IMR-90 (cell line): ENCODE measurements around the gene SYNGR1. TPM values are rescaled to one million over a fixed set of nuclear protein-coding genes. Genes with fewer than 3 reads are reported as not detected.

ENCODE experiments used
- ATAC-seq: fragments of 200-7000 bp; cut with Tn5 transposase; 2 replicates; pipeline ENCODE4 v1.9.1; 2020; ENCODE audit warnings: low read depth, mild to moderate bottlenecking, moderate library complexity
- BruUV-seq: library from RNA; stranded (reverse); fragments of 400-500 nt; replicated peaks from 2 replicates; lab custom pipeline; 2021; lab: Mats Ljungman, UMichigan
- CTCF ChIA-PET: fragments of 300-600 bp; formaldehyde crosslinking; extraction: SDS; loops from one replicate; lab custom pipeline; 2021; ENCODE audit warnings: antibody characterized with exemption; lab: Yijun Ruan, JAX
- POLR2A ChIA-PET: fragments of 300-600 bp; sonication (Branson Sonifier 250); formaldehyde crosslinking; loops from one replicate; lab custom pipeline; 2022; ENCODE audit warnings: antibody characterized with exemption; ENCODE audit not compliant: unreplicated experiment; lab: Charles Lee
- DNase-seq: peaks from one replicate; pipeline ENCODE4 v3.0.0; 2013
- H2AFZ ChIP-seq: replicated peaks from 2 replicates; pipeline ENCODE3; 2013; ENCODE audit warnings: low read length, mild to moderate bottlenecking; ENCODE audit not compliant: poor library complexity
- H2AK5ac ChIP-seq: 2 replicates; pipeline ENCODE4 v1.6.1; 2013; ENCODE audit warnings: low read depth, low read length, inconsistent platforms
- H2AK9ac ChIP-seq: replicated peaks from 2 replicates; pipeline ENCODE3; 2013; ENCODE audit warnings: mild to moderate bottlenecking, low read depth, low read length, moderate library complexity; ENCODE audit not compliant: poor library complexity
- H2BK120ac ChIP-seq: 2 replicates; pipeline ENCODE4 v1.6.1; 2013; ENCODE audit warnings: low read depth, low read length, inconsistent platforms
- H2BK15ac ChIP-seq: 3 replicates; pipeline ENCODE4 v1.6.1; 2013; ENCODE audit warnings: low read depth, low read length, inconsistent platforms
- H2BK20ac ChIP-seq: 2 replicates; pipeline ENCODE4 v1.6.1; 2013; ENCODE audit warnings: low read depth, mild to moderate bottlenecking, inconsistent platforms, low read length, moderate library complexity
- H2BK5ac ChIP-seq: 2 replicates; pipeline ENCODE4 v1.6.1; 2013; ENCODE audit warnings: mild to moderate bottlenecking, low read depth, low read length, inconsistent platforms; ENCODE audit not compliant: poor library complexity, severe bottlenecking
- H3K14ac ChIP-seq: replicated peaks from 2 replicates; pipeline ENCODE4 v1.6.1; 2013; ENCODE audit warnings: low read depth, low read length, inconsistent platforms
- H3K18ac ChIP-seq: 2 replicates; pipeline ENCODE4 v1.6.1; 2013; ENCODE audit warnings: low read depth, low read length, control low read depth
- H3K23ac ChIP-seq: 2 replicates; pipeline ENCODE4 v1.6.1; 2013; ENCODE audit warnings: low read depth, low read length, inconsistent platforms
- H3K27ac ChIP-seq: 2 replicates; pipeline ENCODE4 v1.5.1; 2013; ENCODE audit warnings: mild to moderate bottlenecking, control low read depth, low read length; ENCODE audit not compliant: insufficient read depth
- H3K27me3 ChIP-seq: 2 replicates; pipeline ENCODE4 v1.6.1; 2013; ENCODE audit warnings: low read length; ENCODE audit not compliant: control insufficient read depth, insufficient read depth
- H3K36me3 ChIP-seq: 2 replicates; pipeline ENCODE4 v1.6.1; 2013; ENCODE audit warnings: low read length, mixed read lengths; ENCODE audit not compliant: control insufficient read depth, insufficient read depth
- H3K4ac ChIP-seq: 2 replicates; pipeline ENCODE4 v1.6.1; 2013; ENCODE audit warnings: low read depth, low read length, inconsistent platforms
- H3K4me1 ChIP-seq: 2 replicates; pipeline ENCODE4 v1.6.1; 2013; ENCODE audit warnings: low read length, mixed read lengths; ENCODE audit not compliant: control insufficient read depth, insufficient read depth
- H3K4me2 ChIP-seq: 2 replicates; pipeline ENCODE4 v1.6.1; 2013; ENCODE audit warnings: low read depth, mild to moderate bottlenecking, control low read depth, low read length, moderate library complexity
- H3K4me3 ChIP-seq: 2 replicates; pipeline ENCODE4 v1.5.1; 2013; ENCODE audit warnings: low read depth, mild to moderate bottlenecking, control low read depth, low read length, moderate library complexity; ENCODE audit not compliant: insufficient read depth
- H3K56ac ChIP-seq: 2 replicates; pipeline ENCODE4 v1.6.1; 2013; ENCODE audit warnings: low read length, inconsistent platforms; ENCODE audit not compliant: insufficient read depth; ENCODE audit errors: extremely low read depth
- H3K79me1 ChIP-seq, 2 experiments: 2 replicates each; pipeline ENCODE4 v1.6.1; 2013; ENCODE audit warnings: low read length in 2 of 2, inconsistent platforms in 1 of 2, low read depth in 1 of 2
- H3K9ac ChIP-seq: 2 replicates; pipeline ENCODE4 v1.6.1; 2013; ENCODE audit warnings: low read depth, low read length, control low read depth
- H3K9me1 ChIP-seq: 2 replicates; pipeline ENCODE4 v1.6.1; 2013; ENCODE audit warnings: low read length, inconsistent platforms; ENCODE audit not compliant: insufficient read depth
- H3K9me3 ChIP-seq: 2 replicates; pipeline ENCODE4 v1.6.1; 2013; ENCODE audit warnings: low read length; ENCODE audit not compliant: control insufficient read depth, insufficient read depth
- H4K20me1 ChIP-seq: 2 replicates; pipeline ENCODE4 v1.6.1; 2013; ENCODE audit warnings: low read length, inconsistent platforms; ENCODE audit not compliant: insufficient read depth
- H4K5ac ChIP-seq: 2 replicates; pipeline ENCODE4 v1.6.1; 2013; ENCODE audit warnings: mild to moderate bottlenecking, low read depth, low read length, control low read depth
- H4K8ac ChIP-seq, 2 experiments: 2 replicates each; pipeline ENCODE4 v1.6.1; 2013; ENCODE audit warnings: low read depth in 2 of 2, low read length in 2 of 2, control low read depth in 1 of 2, inconsistent platforms in 1 of 2
- H4K91ac ChIP-seq: 2 replicates; pipeline ENCODE4 v1.6.1; 2013; ENCODE audit warnings: low read depth, low read length, inconsistent platforms; ENCODE audit not compliant: insufficient read depth
- CHD1 ChIP-seq: IDR thresholded peaks from 2 replicates; pipeline ENCODE4 v1.6.1; 2012; ENCODE audit warnings: low read depth, low read length, improper control_type of control experiment
- CTCF ChIP-seq: conservative IDR thresholded peaks from 2 replicates; pipeline ENCODE4 v1.5.1; 2012; ENCODE audit warnings: mild to moderate bottlenecking, low read depth, low read length, improper control_type of control experiment
- MAFK ChIP-seq: IDR thresholded peaks from 2 replicates; pipeline ENCODE4 v1.6.1; 2012; ENCODE audit warnings: low read depth, low read length, improper control_type of control experiment
- MAZ ChIP-seq: IDR thresholded peaks from 2 replicates; pipeline ENCODE4 v1.6.1; 2012; ENCODE audit warnings: low read depth, mild to moderate bottlenecking, low read length, improper control_type of control experiment, moderate library complexity, borderline replicate concordance
- MXI1 ChIP-seq: IDR thresholded peaks from 2 replicates; pipeline ENCODE4 v1.6.1; 2012; ENCODE audit warnings: low read depth, mild to moderate bottlenecking, low read length, moderate library complexity, borderline replicate concordance
- POLR2A ChIP-seq: IDR thresholded peaks from 2 replicates; pipeline ENCODE4 v1.6.1; 2012; ENCODE audit warnings: mild to moderate bottlenecking, low read depth, low read length
- RAD21 ChIP-seq: IDR thresholded peaks from 2 replicates; pipeline ENCODE4 v1.6.1; 2012; ENCODE audit warnings: low read length, improper control_type of control experiment
- WGBS, 2 experiments: methylation state at CpG; one replicate each; pipeline versions ENCODE4 v1.1.5 to v1.1.7; 2013; ENCODE audit warnings: missing lambda C conversion rate in 2 of 2; ENCODE audit not compliant: insufficient read length in 1 of 2; ENCODE audit errors: extremely low coverage in 2 of 2; 5-methylcytosine and 5-hydroxymethylcytosine counted together
- dilution Hi-C: fragments of 300-500 bp; cut with HindIII; formaldehyde crosslinking; loops from one replicate; pipeline ENCODE4 v1.14.3; 2018; ENCODE audit warnings: low sequenced_read_pairs; ENCODE audit not compliant: unreplicated experiment
- in situ Hi-C: fragments of 300-500 bp; cut with MboI; formaldehyde crosslinking; loops from 3 replicates; pipeline ENCODE4 v1.14.3; 2019; ENCODE audit warnings: low sequenced_read_pairs, inconsistent platforms, mixed read lengths
- intact Hi-C: fragments of 100-400 bp; cut with micrococcal nuclease; formaldehyde crosslinking; loops from 2 replicates; pipeline ENCODE4 v1.10.0; 2022
- polyA plus RNA-seq, 3 experiments: library from polyadenylated mRNA; depleted of rRNA; stranded (reverse); fragments of >200 nt; gene quantifications; 2 replicates each; pipeline ENCODE4 v1.2.3, GENCODE V29; 2012; ENCODE audit warnings: low replicate concordance in 1 of 3
- total RNA-seq: library from RNA; depleted of rRNA; stranded (reverse); fragments of >200 nt; gene quantifications from 2 replicates; pipeline ENCODE4 v1.2.3, GENCODE V29; 2012
- TF ChIP-seq, protein P1 (sequence below): fragments of 150-350 bp; IDR thresholded peaks from 2 replicates; pipeline ENCODE4 v1.6.1; 2017; ENCODE audit warnings: mild to moderate bottlenecking, antibody characterized with exemption, low read length, low read depth

The SYNGR1 gene
- total and polyA plus RNA-seq, 2 of the 4 experiments (the other 2 are of a cell fraction), result 6.3 to 81.5 TPM

- Histone ChIP-seq H3K27ac (no peak overlapping the region), H3K4me2 (no peak overlapping the region), H3K27me3 (no peaks in the 10 kb centered on the region), H4K8ac (no peak overlapping the region), H2BK15ac (no peak overlapping the region), H4K91ac (no peak overlapping the region), H3K79me1 (peaks cover 0 to 22% of the 10 kb centered on the region in 2 experiments; a peak in 3 of 4 replicates), H2AK5ac (no peak overlapping the region; the same call in 1 of the 2 replicates), H2BK20ac (no peak overlapping the region), H2BK120ac (no peak overlapping the region), H3K23ac (no peak overlapping the region), H2AFZ (no peak overlapping the region), H3K4me1 (peaks cover 8% of the 10 kb centered on the region; the same call in 1 of the 2 replicates), H4K20me1 (peaks cover 22% of the 10 kb centered on the region), H3K9me1 (peaks cover 4% of the 10 kb centered on the region; the same call in 1 of the 2 replicates), H4K5ac (no peak overlapping the region), H3K56ac (no peak overlapping the region), H3K36me3 (peaks cover 5% of the 10 kb centered on the region), H3K9ac (no peak overlapping the region), H3K4me3 (no peak overlapping the region), H3K14ac (no peak overlapping the region), H2AK9ac (no peak overlapping the region), H2BK5ac (no peak overlapping the region), H3K4ac (no peak overlapping the region), H3K9me3 (no peaks in the 10 kb centered on the region), H3K18ac (no peak overlapping the region)
- dilution Hi-C loops (no loop called here), intact Hi-C loops (no loop called here), in situ Hi-C loops (no loop called here)
- CTCF ChIA-PET, result no interaction called here
- DNase-seq (no peak), ATAC-seq (no peak)
- no TSS peak for BruUV-seq
- TF ChIP-seq POLR2A (no peak), CTCF (no peak), MXI1 (no peak), MAFK (no peak), RAD21 (no peak), MAZ (no peak), CHD1 (no peak)
- TF ChIP-seq, protein P1, sequence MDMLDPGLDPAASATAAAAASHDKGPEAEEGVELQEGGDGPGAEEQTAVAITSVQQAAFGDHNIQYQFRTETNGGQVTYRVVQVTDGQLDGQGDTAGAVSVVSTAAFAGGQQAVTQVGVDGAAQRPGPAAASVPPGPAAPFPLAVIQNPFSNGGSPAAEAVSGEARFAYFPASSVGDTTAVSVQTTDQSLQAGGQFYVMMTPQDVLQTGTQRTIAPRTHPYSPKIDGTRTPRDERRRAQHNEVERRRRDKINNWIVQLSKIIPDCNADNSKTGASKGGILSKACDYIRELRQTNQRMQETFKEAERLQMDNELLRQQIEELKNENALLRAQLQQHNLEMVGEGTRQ, result no peak
- POLR2A ChIA-PET, result no interaction called here
- WGBS, 2 experiments, result 86% methylated on average over 5 of the region's 9 CpGs; no CpG with 5 or more reads in 1 of the 2 experiments
Observed at GRCh38 chr22:39359659-39360195, 9.9 kb downstream of the SYNGR1 start.
